ENCODE measurements around the gene CELSR1.
"Not testable (repeated sequence)": the region's sequence is repeated elsewhere in the genome, so short reads cannot be mapped to it uniquely, and the experiment has no call there.

CELSR1 gene

GRCh38 chr22:46401370-46401769, 136.1 kb downstream of the CELSR1 start:
- H3K9me3 ChIP-seq: no peaks in the 10 kb centered on the region
- no peaks in the 10 kb centered on the region for H3K36me3 ChIP-seq
- no peak overlapping the region for H3K27ac ChIP-seq
- no peaks in the 10 kb centered on the region for H3K27me3 ChIP-seq
- no peak for TF ChIP-seq CTCF (IDR thresholded peaks at IDR 0.05)
- no peaks in the 10 kb centered on the region for H3K4me1 ChIP-seq (ENCODE audit: control insufficient read depth in 1 of 2, insufficient read depth in 1 of 2, low read depth in 1 of 2, low read length in 1 of 2)
- no peak overlapping the region for H3K4me3 ChIP-seq (ENCODE audit: low read depth in 1 of 2, low read length in 1 of 2)

GRCh38 chr22:46399251-46400024, 138.0 kb downstream of the CELSR1 start:
- H3K27ac ChIP-seq: no peak overlapping the region
- H3K9me3 ChIP-seq: no peaks in the 10 kb centered on the region
- no peak for TF ChIP-seq CTCF (IDR thresholded peaks at IDR 0.05)
- H3K27me3 ChIP-seq: no peaks in the 10 kb centered on the region
- no peaks in the 10 kb centered on the region for H3K36me3 ChIP-seq
- no peaks in the 10 kb centered on the region for H3K4me1 ChIP-seq (ENCODE audit: control insufficient read depth in 1 of 2, insufficient read depth in 1 of 2, low read depth in 1 of 2, low read length in 1 of 2)
- no peak overlapping the region for H3K4me3 ChIP-seq (ENCODE audit: low read depth in 1 of 2, low read length in 1 of 2)

GRCh38 chr22:46397951-46398350, 139.5 kb downstream of the CELSR1 start:
- H3K9me3 ChIP-seq: no peaks in the 10 kb centered on the region
- H3K36me3 ChIP-seq: no peaks in the 10 kb centered on the region
- no peak overlapping the region for H3K4me3 ChIP-seq (ENCODE audit: low read depth in 1 of 2, low read length in 1 of 2)
- H3K4me1 ChIP-seq (ENCODE audit: control insufficient read depth in 1 of 2, insufficient read depth in 1 of 2, low read depth in 1 of 2, low read length in 1 of 2): no peaks in the 10 kb centered on the region
- no peak for TF ChIP-seq CTCF (IDR thresholded peaks at IDR 0.05)
- H3K27me3 ChIP-seq: no peaks in the 10 kb centered on the region
- H3K27ac ChIP-seq: no peak overlapping the region

GRCh38 chr22:46397514-46397913, 139.9 kb downstream of the CELSR1 start:
- no peaks in the 10 kb centered on the region for H3K27me3 ChIP-seq
- no peaks in the 10 kb centered on the region for H3K9me3 ChIP-seq
- TF ChIP-seq CTCF (IDR thresholded peaks at IDR 0.05): no peak
- H3K4me1 ChIP-seq (ENCODE audit: control insufficient read depth in 1 of 2, insufficient read depth in 1 of 2, low read depth in 1 of 2, low read length in 1 of 2): no peaks in the 10 kb centered on the region
- H3K36me3 ChIP-seq: no peaks in the 10 kb centered on the region
- H3K4me3 ChIP-seq (ENCODE audit: low read depth in 1 of 2, low read length in 1 of 2): no peak overlapping the region
- no peak overlapping the region for H3K27ac ChIP-seq

GRCh38 chr22:46397049-46397448, 140.4 kb downstream of the CELSR1 start:
- not testable (repeated sequence) for H3K27ac ChIP-seq; H3K4me1 ChIP-seq (ENCODE audit: control insufficient read depth in 1 of 2, insufficient read depth in 1 of 2, low read depth in 1 of 2, low read length in 1 of 2); H3K4me3 ChIP-seq (ENCODE audit: low read depth in 1 of 2, low read length in 1 of 2); H3K9me3 ChIP-seq; H3K36me3 ChIP-seq; H3K27me3 ChIP-seq

- no peaks in the 10 kb centered on the region for H3K36me3 ChIP-seq
- no peak overlapping the region for H3K27ac ChIP-seq
- TF ChIP-seq CTCF (IDR thresholded peaks at IDR 0.05): no peak
- no peaks in the 10 kb centered on the region for H3K27me3 ChIP-seq
- no peak overlapping the region for H3K4me3 ChIP-seq (ENCODE audit: low read depth in 1 of 2, low read length in 1 of 2)
- no peaks in the 10 kb centered on the region for H3K9me3 ChIP-seq
- no peaks in the 10 kb centered on the region for H3K4me1 ChIP-seq (ENCODE audit: control insufficient read depth in 1 of 2, insufficient read depth in 1 of 2, low read depth in 1 of 2, low read length in 1 of 2)
Observed at GRCh38 chr22:46395145-46395544, 142.3 kb downstream of the CELSR1 start.
